ENCODE results near the gene BEND6. TPM values are rescaled to one million over a fixed set of nuclear protein-coding genes. Genes with fewer than 3 reads are reported as not detected.
A peak's percentile ranks its signal among the peaks of the same experiment; 100 is the strongest.
"Not testable (repeated sequence)": the region's sequence is repeated elsewhere in the genome, so short reads cannot be mapped to it uniquely, and the experiment has no call there.

BEND6 gene
- polyA plus RNA-seq, 1 donor, result 5.8 TPM

DNA sequence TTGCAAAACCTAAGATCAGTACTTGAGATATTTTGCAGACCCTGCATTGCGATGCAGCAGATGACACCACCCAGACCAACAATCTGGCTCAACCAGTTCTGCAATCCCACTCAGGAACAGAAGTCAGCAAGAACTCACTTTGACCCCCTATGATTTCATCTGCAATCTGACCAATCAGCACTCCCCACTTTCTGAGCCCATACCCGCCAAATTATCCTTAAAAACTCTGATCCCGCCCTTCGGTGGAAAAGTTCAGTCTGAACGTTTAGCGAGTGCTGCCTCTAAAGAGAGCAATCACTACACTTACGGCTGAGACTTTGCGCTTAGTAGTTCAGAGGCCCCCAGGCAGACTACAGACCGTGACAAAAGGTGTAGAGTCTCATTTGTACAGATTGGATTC, 74.3 kb downstream of the BEND6 start:
- no peak for DNase-seq

DNA sequence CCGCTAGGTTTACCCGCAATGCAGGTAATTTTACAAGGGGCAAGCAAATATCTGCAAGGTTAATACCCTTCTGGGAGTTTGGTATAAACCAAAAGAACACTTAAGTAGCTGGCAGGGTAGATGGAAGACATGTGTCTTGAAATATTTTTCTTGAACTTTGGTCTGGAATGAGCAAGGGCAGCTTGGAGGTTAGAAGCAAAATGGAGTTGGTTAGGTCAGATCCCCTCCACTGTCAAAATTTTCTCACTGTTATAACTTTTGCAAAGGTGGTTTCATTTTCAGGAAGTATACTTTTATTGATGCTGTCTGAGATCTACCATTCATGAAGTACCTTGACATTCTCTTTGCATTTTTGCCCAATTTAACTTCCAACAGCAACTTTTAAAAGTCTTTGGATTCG, 78.3 kb downstream of the BEND6 start:
- DNase-seq, result no peak

DNA sequence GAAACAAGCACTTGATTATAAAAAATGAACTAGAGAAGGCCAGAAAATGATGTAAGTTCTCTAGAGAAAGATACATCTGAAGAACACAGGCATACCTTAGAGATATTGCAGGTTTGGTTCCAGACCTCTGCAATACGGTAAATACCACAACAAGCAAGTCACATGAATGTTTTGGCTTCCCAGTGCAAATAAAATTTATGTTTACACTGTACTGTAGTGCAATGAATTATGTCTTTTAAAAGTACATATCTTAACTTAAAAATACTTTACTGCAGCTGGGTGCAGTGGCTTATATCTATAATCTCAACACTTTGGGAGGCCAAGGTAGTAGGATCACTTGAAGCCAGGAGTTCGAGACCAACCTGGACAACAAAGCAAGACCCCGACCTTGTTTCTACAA, 80.6 kb downstream of the BEND6 start:
- DNase-seq, result no peak

DNA sequence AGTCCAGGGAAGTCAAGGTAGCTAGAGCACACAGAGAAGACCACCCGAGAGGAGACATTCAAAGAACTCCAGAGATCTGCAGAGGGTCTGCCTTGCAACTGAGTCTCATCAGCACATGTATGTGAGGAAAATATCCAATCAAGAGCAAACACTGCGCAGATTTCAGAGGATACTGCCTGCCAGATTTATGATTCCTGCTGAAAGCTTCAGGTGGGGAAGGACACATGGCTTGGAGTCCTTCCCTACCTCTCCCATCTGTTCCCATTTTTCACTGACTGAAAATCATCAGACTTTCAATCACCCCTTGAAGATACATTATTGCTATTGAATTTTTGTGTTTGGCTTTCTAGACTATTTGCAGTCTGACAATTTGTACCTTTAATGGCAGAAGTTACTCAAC, 84.0 kb downstream of the BEND6 start:
- no peak for DNase-seq

DNA sequence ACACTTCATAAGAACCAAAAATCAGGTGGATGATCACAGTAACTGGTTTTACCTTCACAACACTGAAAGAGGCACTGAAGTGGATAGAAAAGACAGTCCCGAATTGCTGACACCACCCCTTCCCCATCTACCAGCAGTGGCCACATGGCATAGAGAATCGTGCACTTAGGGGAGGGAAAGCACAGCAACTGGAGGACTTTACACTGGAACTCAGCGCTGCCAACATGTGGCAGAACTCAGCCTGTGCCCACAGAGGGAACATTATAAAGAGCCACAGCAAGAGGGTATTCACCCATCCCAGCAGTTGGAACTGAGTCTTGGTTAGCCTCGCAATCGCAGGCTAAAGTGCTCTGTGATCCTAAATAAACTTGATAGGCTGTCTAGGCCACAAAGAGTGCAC, 85.1 kb downstream of the BEND6 start:
- DNase-seq, result no peak

DNA sequence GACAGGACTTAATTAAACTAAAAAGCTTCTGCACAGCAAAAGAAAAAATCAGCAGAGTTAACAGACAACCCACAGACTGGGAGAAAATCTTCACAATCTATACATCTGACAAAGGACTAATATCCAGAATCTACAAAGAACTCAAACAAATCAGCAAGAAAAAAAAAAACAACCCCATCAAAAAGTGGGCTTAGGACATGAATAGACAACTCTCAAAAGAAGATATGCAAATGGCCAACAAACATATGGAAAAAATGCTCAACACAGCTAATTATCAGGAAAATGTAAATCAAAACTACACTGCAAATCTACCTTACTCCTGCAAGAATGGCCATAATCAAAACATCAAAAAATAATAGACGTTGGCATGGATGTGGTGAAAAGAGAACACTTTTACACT, 89.2 kb downstream of the BEND6 start:
- not testable (repeated sequence) for DNase-seq

DNA sequence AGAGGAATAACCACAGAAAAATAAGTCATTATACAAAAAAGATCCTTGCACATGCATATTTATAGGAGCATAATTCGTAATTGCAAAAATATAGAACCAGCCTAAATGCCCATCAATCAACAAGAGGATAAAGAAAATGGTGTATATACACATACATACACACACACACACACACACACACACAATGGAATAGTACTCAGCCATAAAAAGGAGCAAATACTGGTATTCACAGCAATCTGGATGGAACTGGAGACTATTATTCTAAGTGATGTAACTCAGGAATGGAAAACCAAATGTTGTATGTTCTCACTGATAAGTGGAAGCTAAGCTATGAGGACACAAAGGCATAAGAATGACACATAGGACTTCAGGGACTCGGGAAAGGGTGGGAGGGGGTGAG, 89.7 kb downstream of the BEND6 start:
- DNase-seq, result no peak

DNA sequence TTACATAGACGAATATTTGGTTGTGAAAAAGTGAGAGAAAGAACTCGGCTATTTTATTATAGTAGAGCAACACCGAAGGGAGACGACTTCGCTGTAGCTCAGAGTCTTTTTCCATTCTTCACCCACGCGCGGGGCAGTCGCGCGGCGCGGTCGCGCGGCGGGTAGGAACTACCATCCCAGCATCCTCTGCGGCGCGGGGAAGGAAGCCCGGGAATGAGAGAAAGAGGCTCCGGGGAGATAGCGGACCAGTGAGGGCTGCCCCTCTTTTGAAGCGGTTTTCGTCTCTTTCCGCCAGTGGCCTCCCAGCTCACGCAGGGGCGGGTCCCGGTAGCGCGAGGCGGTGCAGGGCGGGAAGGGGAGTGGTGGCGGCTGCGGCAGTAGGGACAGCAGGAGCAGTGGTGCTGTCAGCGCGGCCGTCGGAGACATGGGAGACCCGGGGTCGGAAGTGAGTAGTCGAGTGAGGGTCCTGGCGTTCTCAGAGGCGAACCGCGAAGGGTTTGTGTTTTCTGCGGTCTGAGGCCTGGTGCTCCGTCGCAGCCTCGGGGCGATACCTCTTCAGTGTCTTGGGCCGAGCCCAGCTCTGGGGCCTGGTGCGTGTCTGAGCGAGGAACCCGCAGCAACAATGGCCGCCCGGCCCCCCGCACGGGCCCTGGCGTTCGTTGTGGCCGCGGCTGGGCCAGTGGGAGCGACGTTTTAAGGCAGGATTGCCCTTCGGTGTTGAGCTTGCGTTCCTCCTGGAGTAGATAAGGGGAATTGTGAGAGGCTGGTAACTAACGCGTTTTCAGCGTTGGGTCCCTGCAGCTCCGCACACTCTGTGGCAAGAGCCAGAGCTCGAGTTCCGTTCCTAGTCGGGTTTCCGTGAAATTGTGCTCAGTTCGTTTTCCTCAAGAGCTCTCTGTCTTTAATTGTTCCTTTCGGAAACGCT, 91.7 kb downstream of the BEND6 start, which contains the start of gene KIAA1586:
Gene KIAA1586 (plus strand): TSS at position 362 of the 925 bp plus-strand sequence. CDS start 63 bp downstream, at position 425.
- DNase-seq, result peak; percentile 86

DNA sequence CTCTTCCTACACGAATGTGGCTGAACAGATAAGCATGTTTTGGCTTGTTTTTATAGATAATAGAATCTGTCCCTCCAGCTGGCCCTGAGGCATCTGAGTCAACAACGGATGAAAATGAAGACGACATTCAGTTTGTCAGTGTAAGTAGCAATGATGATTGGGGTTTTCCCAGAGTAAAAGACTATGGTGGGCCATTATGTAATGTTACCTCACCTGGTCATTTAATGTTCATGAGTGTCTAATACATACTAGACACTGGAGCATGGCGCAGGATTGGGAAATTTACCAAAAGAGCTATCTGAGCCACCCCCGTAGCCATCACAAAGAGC, 92.3 kb downstream of the BEND6 start:
- DNase-seq, result not testable (repeated sequence)

DNA sequence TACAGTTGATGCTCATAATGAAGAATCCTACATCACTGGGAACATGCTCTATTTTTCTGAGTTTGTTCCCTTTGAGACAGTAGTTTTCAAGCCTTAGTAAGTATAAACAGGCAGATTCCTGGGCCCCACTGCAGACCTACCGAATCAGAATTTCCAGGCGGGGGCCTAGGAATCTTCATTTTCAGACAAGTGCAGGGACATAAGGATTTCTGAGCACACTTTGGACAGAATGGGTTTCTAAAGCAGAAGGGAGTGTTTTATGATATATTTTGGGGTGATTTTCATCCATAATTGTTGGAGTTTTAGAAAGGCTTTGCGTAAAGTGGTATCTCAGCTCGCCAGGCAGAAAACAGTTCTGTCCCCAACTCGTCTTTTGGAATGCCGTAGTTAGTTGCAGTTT, 93.0 kb downstream of the BEND6 start:
- not testable (repeated sequence) for DNase-seq

DNA sequence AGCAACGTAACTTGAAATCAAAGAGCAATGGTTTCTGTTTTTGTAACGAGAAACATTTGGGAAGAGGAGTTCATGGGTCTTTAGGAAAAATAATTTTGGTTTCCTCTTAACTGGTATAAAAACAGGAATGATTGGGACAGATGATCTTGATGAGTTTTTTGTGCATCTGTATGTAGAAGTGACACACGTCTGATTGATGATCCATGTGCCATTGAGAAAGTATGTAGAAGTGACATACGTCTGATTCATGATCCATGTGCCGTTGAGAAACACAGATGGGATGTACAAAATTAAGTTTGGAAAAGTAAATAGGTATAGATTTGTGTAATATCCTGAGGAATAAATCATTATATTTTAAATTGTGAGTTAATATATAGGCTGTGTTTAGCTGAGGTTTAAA, 93.7 kb downstream of the BEND6 start:
- DNase-seq, result no peak

DNA sequence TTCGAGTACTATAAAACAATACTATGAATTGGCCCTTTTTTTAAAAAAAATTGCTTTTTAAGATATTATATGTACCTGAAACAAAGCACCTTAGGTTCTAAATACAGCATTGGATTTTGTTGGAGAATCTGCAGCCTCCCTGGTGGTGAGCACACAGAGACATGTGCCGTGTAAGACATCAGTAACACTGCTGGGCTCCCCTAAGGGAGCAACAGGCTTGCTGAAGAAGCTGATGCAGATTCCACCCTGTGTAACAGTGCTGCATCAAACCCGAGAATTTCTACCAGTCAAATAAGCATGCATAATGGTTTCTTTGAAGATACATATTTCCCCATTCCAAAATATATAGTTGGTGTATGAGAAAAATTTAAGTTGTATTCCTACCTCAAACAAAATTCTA, 108.9 kb downstream of the BEND6 start:
- DNase-seq, result no peak

DNA sequence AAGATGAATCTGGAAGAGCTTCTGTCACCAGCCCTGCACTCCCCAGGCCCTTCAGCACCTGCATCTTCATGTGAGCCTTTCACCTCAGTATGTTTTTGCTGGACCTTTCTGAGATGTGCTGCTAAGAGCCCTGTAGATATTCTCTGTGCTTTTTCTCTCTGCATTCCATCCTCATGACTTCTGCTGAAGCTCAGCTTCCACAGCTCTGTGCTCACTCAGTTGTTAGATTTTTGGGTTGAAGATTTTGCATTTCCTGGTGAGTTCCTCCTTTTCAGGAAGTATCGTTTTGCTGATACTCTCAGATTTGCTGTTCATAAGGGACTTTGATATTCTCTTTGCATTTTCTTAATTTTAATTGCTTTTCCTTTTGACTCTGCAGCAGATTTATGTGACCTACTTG, 109.9 kb downstream of the BEND6 start:
- no peak for DNase-seq

DNA sequence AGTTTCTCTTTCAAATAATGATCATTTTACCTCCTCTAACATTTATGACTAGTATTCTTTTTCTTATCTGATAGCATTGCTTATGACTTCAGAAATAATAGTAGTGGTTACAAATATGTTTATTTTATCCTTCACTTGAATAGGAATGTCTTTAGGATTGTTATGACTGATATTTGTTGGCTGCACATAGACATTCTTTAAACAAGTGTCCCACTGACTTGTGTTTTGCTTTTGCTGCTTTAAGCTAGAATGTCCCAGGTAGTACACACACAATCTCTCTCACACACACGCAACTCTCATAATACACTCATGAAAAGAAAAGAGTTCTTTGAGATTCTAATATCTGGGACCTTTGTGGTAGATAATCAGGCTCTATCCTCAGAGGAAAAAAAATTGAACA, 113.2 kb downstream of the BEND6 start:
- DNase-seq, result no peak

DNA sequence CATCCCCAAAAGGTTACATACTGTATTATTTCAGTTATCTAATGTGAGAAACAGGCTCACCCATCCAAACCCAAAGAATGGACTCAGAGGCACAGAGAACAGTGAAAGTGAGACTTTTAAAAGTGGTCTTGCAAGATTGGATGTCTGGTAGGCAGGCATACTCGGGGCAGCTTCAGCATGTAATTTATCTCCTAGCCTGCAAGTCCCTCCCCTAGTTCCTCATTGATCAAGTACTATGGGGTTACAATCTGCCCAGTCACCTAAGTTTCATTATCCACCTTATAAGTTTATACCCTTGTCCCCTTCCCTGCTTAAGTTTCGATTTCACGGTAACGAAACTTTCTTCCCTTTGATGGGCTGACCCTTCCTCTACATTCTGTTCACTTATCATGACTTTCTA, 114.3 kb downstream of the BEND6 start:
- no peak for DNase-seq

DNA sequence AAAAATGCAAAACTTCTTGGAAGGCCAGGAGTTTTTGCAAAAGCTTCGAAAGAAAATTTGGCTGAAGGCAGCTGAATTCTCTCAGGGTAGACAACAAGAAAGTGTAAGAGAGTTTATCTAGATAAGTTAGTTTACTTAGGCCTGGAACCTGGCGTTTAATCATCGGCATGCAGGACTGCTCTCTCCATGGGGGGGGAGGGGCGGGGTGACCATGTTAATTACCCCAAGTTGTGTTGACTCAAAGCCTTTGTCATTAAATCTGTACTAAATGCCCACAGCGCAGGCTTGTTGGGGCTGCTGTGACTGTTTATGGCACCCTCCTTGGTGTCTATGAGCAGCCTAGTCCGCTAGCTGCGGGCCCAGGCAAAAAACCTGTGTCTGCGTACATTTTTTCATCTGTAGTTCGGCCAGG, 115.0 kb downstream of the BEND6 start:
- DNase-seq, result no peak

DNA sequence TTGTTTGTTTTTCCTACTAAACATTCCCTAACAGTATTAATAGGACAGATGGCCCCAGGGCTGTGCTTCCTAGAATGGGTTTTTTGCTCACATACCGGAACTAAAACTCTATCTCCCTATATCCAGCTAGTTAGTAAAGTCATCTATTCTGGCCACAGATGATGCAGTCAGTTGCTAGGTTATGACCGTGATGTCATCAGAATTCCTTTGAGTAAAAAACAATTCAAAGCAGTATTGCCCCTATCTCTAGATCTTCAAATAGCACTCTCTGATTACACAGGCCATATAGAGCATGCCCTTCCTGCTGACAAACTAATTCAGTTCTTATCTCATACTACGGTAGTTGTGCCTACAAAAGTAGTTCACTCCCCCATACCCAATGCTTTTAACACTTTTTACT, 117.2 kb downstream of the BEND6 start:
- DNase-seq, result no peak

DNA sequence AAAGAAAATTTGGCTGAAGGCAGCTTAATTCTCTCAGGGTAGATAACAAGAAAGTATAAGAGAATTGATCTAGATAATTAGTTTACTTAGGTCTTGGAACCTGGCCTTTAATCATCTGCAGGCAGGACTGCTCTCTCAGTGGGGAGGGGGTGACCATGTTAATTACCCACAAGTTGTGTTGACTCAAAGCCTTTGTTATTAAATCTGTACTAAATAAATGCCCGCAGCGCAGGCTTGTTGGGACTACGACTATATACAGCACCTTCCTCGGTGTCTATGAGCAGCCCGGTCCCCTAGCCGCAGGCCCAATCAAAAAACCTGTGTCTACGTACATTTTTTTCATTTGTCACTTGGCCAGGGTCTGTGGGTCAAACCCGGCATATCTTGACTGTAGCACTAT, 119.5 kb downstream of the BEND6 start:
- no peak for DNase-seq

DNA sequence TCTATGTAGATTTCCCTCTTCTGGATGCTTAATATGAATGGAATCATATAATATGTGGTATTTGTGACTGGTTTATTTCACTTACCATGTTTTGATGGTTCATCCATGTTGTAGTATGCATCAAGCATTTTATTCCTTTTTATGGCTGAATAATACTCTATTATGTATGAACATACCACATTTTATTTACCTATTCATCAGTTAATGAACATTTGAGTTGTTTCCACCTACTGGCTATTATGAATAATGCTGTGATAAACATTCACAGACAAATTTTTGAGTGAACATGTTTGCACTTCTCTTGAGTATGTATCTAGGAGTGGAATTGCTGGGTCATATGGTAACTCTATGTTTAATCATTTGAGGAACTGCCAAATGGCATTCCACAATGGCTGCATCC, 120.2 kb downstream of the BEND6 start:
- DNase-seq, result no peak

Other genes starting within 250 kb of the BEND6 start
- gene KIAA1586, start 91.6 kb downstream of the BEND6 start, polyA plus RNA-seq (ENCODE audit: insufficient read length), result 27.0 TPM
- gene ZNF451, start 135.1 kb downstream of the BEND6 start, polyA plus RNA-seq (ENCODE audit: insufficient read length), result 49.8 TPM
- gene BAG2, start 217.2 kb downstream of the BEND6 start, polyA plus RNA-seq (ENCODE audit: insufficient read length), result 6.3 TPM

Data from left kidney (tissue), 2 donors.